IMR-90 (cell line): ENCODE measurements around the gene PARP12. TPM values are rescaled to one million over a fixed set of nuclear protein-coding genes. Genes with fewer than 3 reads are reported as not detected.

Source experiments
- ATAC-seq: fragments of 200-7000 bp; cut with Tn5 transposase; 2 replicates; pipeline ENCODE4 v1.9.1; 2020; ENCODE audit warnings: low read depth, mild to moderate bottlenecking, moderate library complexity
- BruUV-seq: library from RNA; stranded (reverse); fragments of 400-500 nt; replicated peaks from 2 replicates; lab custom pipeline; 2021; lab: Mats Ljungman, UMichigan
- CTCF ChIA-PET: fragments of 300-600 bp; formaldehyde crosslinking; extraction: SDS; loops from one replicate; lab custom pipeline; 2021; ENCODE audit warnings: antibody characterized with exemption; lab: Yijun Ruan, JAX
- POLR2A ChIA-PET: fragments of 300-600 bp; sonication (Branson Sonifier 250); formaldehyde crosslinking; loops from one replicate; lab custom pipeline; 2022; ENCODE audit warnings: antibody characterized with exemption; ENCODE audit not compliant: unreplicated experiment; lab: Charles Lee
- DNase-seq: peaks from one replicate; pipeline ENCODE4 v3.0.0; 2013
- H2AFZ ChIP-seq: replicated peaks from 2 replicates; pipeline ENCODE3; 2013; ENCODE audit warnings: low read length, mild to moderate bottlenecking; ENCODE audit not compliant: poor library complexity
- H2AK5ac ChIP-seq: 2 replicates; pipeline ENCODE4 v1.6.1; 2013; ENCODE audit warnings: low read depth, low read length, inconsistent platforms
- H2AK9ac ChIP-seq: replicated peaks from 2 replicates; pipeline ENCODE3; 2013; ENCODE audit warnings: mild to moderate bottlenecking, low read depth, low read length, moderate library complexity; ENCODE audit not compliant: poor library complexity
- H2BK120ac ChIP-seq: 2 replicates; pipeline ENCODE4 v1.6.1; 2013; ENCODE audit warnings: low read depth, low read length, inconsistent platforms
- H2BK15ac ChIP-seq: 3 replicates; pipeline ENCODE4 v1.6.1; 2013; ENCODE audit warnings: low read depth, low read length, inconsistent platforms
- H2BK20ac ChIP-seq: 2 replicates; pipeline ENCODE4 v1.6.1; 2013; ENCODE audit warnings: low read depth, mild to moderate bottlenecking, inconsistent platforms, low read length, moderate library complexity
- H2BK5ac ChIP-seq: 2 replicates; pipeline ENCODE4 v1.6.1; 2013; ENCODE audit warnings: mild to moderate bottlenecking, low read depth, low read length, inconsistent platforms; ENCODE audit not compliant: poor library complexity, severe bottlenecking
- H3K14ac ChIP-seq: replicated peaks from 2 replicates; pipeline ENCODE4 v1.6.1; 2013; ENCODE audit warnings: low read depth, low read length, inconsistent platforms
- H3K18ac ChIP-seq: 2 replicates; pipeline ENCODE4 v1.6.1; 2013; ENCODE audit warnings: low read depth, low read length, control low read depth
- H3K23ac ChIP-seq: 2 replicates; pipeline ENCODE4 v1.6.1; 2013; ENCODE audit warnings: low read depth, low read length, inconsistent platforms
- H3K27ac ChIP-seq: 2 replicates; pipeline ENCODE4 v1.5.1; 2013; ENCODE audit warnings: mild to moderate bottlenecking, control low read depth, low read length; ENCODE audit not compliant: insufficient read depth
- H3K27me3 ChIP-seq: 2 replicates; pipeline ENCODE4 v1.6.1; 2013; ENCODE audit warnings: low read length; ENCODE audit not compliant: control insufficient read depth, insufficient read depth
- H3K36me3 ChIP-seq: 2 replicates; pipeline ENCODE4 v1.6.1; 2013; ENCODE audit warnings: low read length, mixed read lengths; ENCODE audit not compliant: control insufficient read depth, insufficient read depth
- H3K4ac ChIP-seq: 2 replicates; pipeline ENCODE4 v1.6.1; 2013; ENCODE audit warnings: low read depth, low read length, inconsistent platforms
- H3K4me1 ChIP-seq: 2 replicates; pipeline ENCODE4 v1.6.1; 2013; ENCODE audit warnings: low read length, mixed read lengths; ENCODE audit not compliant: control insufficient read depth, insufficient read depth
- H3K4me2 ChIP-seq: 2 replicates; pipeline ENCODE4 v1.6.1; 2013; ENCODE audit warnings: low read depth, mild to moderate bottlenecking, control low read depth, low read length, moderate library complexity
- H3K4me3 ChIP-seq: 2 replicates; pipeline ENCODE4 v1.5.1; 2013; ENCODE audit warnings: low read depth, mild to moderate bottlenecking, control low read depth, low read length, moderate library complexity; ENCODE audit not compliant: insufficient read depth
- H3K56ac ChIP-seq: 2 replicates; pipeline ENCODE4 v1.6.1; 2013; ENCODE audit warnings: low read length, inconsistent platforms; ENCODE audit not compliant: insufficient read depth; ENCODE audit errors: extremely low read depth
- H3K79me1 ChIP-seq, 2 experiments: 2 replicates each; pipeline ENCODE4 v1.6.1; 2013; ENCODE audit warnings: low read length in 2 of 2, inconsistent platforms in 1 of 2, low read depth in 1 of 2
- H3K9ac ChIP-seq: 2 replicates; pipeline ENCODE4 v1.6.1; 2013; ENCODE audit warnings: low read depth, low read length, control low read depth
- H3K9me1 ChIP-seq: 2 replicates; pipeline ENCODE4 v1.6.1; 2013; ENCODE audit warnings: low read length, inconsistent platforms; ENCODE audit not compliant: insufficient read depth
- H3K9me3 ChIP-seq: 2 replicates; pipeline ENCODE4 v1.6.1; 2013; ENCODE audit warnings: low read length; ENCODE audit not compliant: control insufficient read depth, insufficient read depth
- H4K20me1 ChIP-seq: 2 replicates; pipeline ENCODE4 v1.6.1; 2013; ENCODE audit warnings: low read length, inconsistent platforms; ENCODE audit not compliant: insufficient read depth
- H4K5ac ChIP-seq: 2 replicates; pipeline ENCODE4 v1.6.1; 2013; ENCODE audit warnings: mild to moderate bottlenecking, low read depth, low read length, control low read depth
- H4K8ac ChIP-seq, 2 experiments: 2 replicates each; pipeline ENCODE4 v1.6.1; 2013; ENCODE audit warnings: low read depth in 2 of 2, low read length in 2 of 2, control low read depth in 1 of 2, inconsistent platforms in 1 of 2
- H4K91ac ChIP-seq: 2 replicates; pipeline ENCODE4 v1.6.1; 2013; ENCODE audit warnings: low read depth, low read length, inconsistent platforms; ENCODE audit not compliant: insufficient read depth
- BHLHE40 ChIP-seq: fragments of 150-350 bp; IDR thresholded peaks from 2 replicates; pipeline ENCODE4 v1.6.1; 2016; ENCODE audit warnings: mild to moderate bottlenecking, low read depth, low read length
- CEBPB ChIP-seq: IDR thresholded peaks from 2 replicates; pipeline ENCODE4 v1.6.1; 2012; ENCODE audit warnings: low read depth, low read length, improper control_type of control experiment
- CHD1 ChIP-seq: IDR thresholded peaks from 2 replicates; pipeline ENCODE4 v1.6.1; 2012; ENCODE audit warnings: low read depth, low read length, improper control_type of control experiment
- CTCF ChIP-seq: conservative IDR thresholded peaks from 2 replicates; pipeline ENCODE4 v1.5.1; 2012; ENCODE audit warnings: mild to moderate bottlenecking, low read depth, low read length, improper control_type of control experiment
- ELK1 ChIP-seq: fragments of 150-350 bp; IDR thresholded peaks from 2 replicates; pipeline ENCODE4 v1.6.1; 2016; ENCODE audit warnings: low read depth, mild to moderate bottlenecking, low read length, moderate library complexity, borderline replicate concordance
- MAFK ChIP-seq: IDR thresholded peaks from 2 replicates; pipeline ENCODE4 v1.6.1; 2012; ENCODE audit warnings: low read depth, low read length, improper control_type of control experiment
- MAZ ChIP-seq: IDR thresholded peaks from 2 replicates; pipeline ENCODE4 v1.6.1; 2012; ENCODE audit warnings: low read depth, mild to moderate bottlenecking, low read length, improper control_type of control experiment, moderate library complexity, borderline replicate concordance
- MXI1 ChIP-seq: IDR thresholded peaks from 2 replicates; pipeline ENCODE4 v1.6.1; 2012; ENCODE audit warnings: low read depth, mild to moderate bottlenecking, low read length, moderate library complexity, borderline replicate concordance
- POLR2A ChIP-seq: IDR thresholded peaks from 2 replicates; pipeline ENCODE4 v1.6.1; 2012; ENCODE audit warnings: mild to moderate bottlenecking, low read depth, low read length
- RAD21 ChIP-seq: IDR thresholded peaks from 2 replicates; pipeline ENCODE4 v1.6.1; 2012; ENCODE audit warnings: low read length, improper control_type of control experiment
- RFX5 ChIP-seq: IDR thresholded peaks from 2 replicates; pipeline ENCODE4 v1.8.0; 2012; ENCODE audit warnings: low read depth, mild to moderate bottlenecking, low read length, moderate library complexity
- WGBS, 2 experiments: methylation state at CpG; one replicate each; pipeline versions ENCODE4 v1.1.5 to v1.1.7; 2013; ENCODE audit warnings: missing lambda C conversion rate in 2 of 2; ENCODE audit not compliant: insufficient read length in 1 of 2; ENCODE audit errors: extremely low coverage in 2 of 2; 5-methylcytosine and 5-hydroxymethylcytosine counted together
- dilution Hi-C: fragments of 300-500 bp; cut with HindIII; formaldehyde crosslinking; loops from one replicate; pipeline ENCODE4 v1.14.3; 2018; ENCODE audit warnings: low sequenced_read_pairs; ENCODE audit not compliant: unreplicated experiment
- in situ Hi-C: fragments of 300-500 bp; cut with MboI; formaldehyde crosslinking; loops from 3 replicates; pipeline ENCODE4 v1.14.3; 2019; ENCODE audit warnings: low sequenced_read_pairs, inconsistent platforms, mixed read lengths
- intact Hi-C: fragments of 100-400 bp; cut with micrococcal nuclease; formaldehyde crosslinking; loops from 2 replicates; pipeline ENCODE4 v1.10.0; 2022
- polyA plus RNA-seq, 3 experiments: library from polyadenylated mRNA; depleted of rRNA; stranded (reverse); fragments of >200 nt; gene quantifications; 2 replicates each; pipeline ENCODE4 v1.2.3, GENCODE V29; 2012; ENCODE audit warnings: low replicate concordance in 1 of 3
- total RNA-seq: library from RNA; depleted of rRNA; stranded (reverse); fragments of >200 nt; gene quantifications from 2 replicates; pipeline ENCODE4 v1.2.3, GENCODE V29; 2012

PARP12 gene
- total and polyA plus RNA-seq, 2 of the 4 experiments (the other 2 are of a cell fraction) = 7.2 to 11.3 TPM

- no peak for ATAC-seq
- Histone ChIP-seq H3K36me3 (peaks cover 5% of the 10 kb centered on the region), H3K18ac (no peak overlapping the region), H4K5ac (no peak overlapping the region), H2BK20ac (no peak overlapping the region), H4K20me1 (no peaks in the 10 kb centered on the region), H2AFZ (no peak overlapping the region), H2BK15ac (no peak overlapping the region), H3K4me2 (no peak overlapping the region), H2BK120ac (no peak overlapping the region), H2AK9ac (no peak overlapping the region), H3K14ac (no peak overlapping the region), H4K8ac (no peak overlapping the region), H3K27ac (no peak overlapping the region), H3K9ac (no peak overlapping the region), H3K4me3 (no peak overlapping the region), H3K27me3 (no peaks in the 10 kb centered on the region), H3K79me1 (peaks cover 0 to 22% of the 10 kb centered on the region in 2 experiments; a peak in 1 of 4 replicates), H2BK5ac (no peak overlapping the region), H3K9me1 (peaks cover 9% of the 10 kb centered on the region; the same call in 1 of the 2 replicates), H3K4me1 (no peaks in the 10 kb centered on the region), H3K4ac (no peak overlapping the region), H3K9me3 (no peaks in the 10 kb centered on the region), H2AK5ac (no peak overlapping the region), H4K91ac (no peak overlapping the region), H3K56ac (no peak overlapping the region), H3K23ac (no peak overlapping the region)
- POLR2A ChIA-PET = no interaction called here
- no CpG with 5 or more reads among the region's 3 CpGs for WGBS, 2 experiments
- TF ChIP-seq CEBPB (no peak), MAZ (no peak), RAD21 (no peak), BHLHE40 (no peak), ELK1 (no peak), CTCF (no peak), POLR2A (no peak), MAFK (no peak), RFX5 (no peak), CHD1 (no peak), MXI1 (no peak)
- CTCF ChIA-PET = no interaction called here
- DNase-seq = no peak
- BruUV-seq = no TSS peak
- in situ Hi-C loops = no loop called here
- dilution Hi-C loops = no loop called here
- intact Hi-C loops = no loop called here
Measured at GRCh38 chr7:140050100-140050499, 12.7 kb downstream of the PARP12 start.
